ENCODE measurements around the gene ZNF280B.

GRCh38 chr22:22550789-22551434 lies 42.4 kb upstream of the ZNF280B start:
- TF ChIP-seq CTCF (conservative IDR thresholded peaks at IDR 0.05; ENCODE audit: low read depth, low read length) (no peak), EZH2 (IDR thresholded peaks at IDR 0.05; ENCODE audit: borderline replicate concordance, low read depth, low read length, poor library complexity, severe bottlenecking) (no peak)

All from A673 (cell line).